Neural cell (in vitro differentiated cells): ENCODE measurements around the gene CNP. TPM values are rescaled to one million over a fixed set of nuclear protein-coding genes. Genes with fewer than 3 reads are reported as not detected.
"Not testable (repeated sequence)": the region's sequence is repeated elsewhere in the genome, so short reads cannot be mapped to it uniquely, and the experiment has no call there.

Source experiments
- H2AFZ ChIP-seq: fragments of 200-600, 300-800 bp; sonication (generic), shearing (Covaris generic); 2 replicates; pipeline ENCODE4 v1.6.0; 2014; ENCODE audit warnings: low read depth, mild to moderate bottlenecking, antibody characterized with exemption, low read length, moderate library complexity
- H3F3A ChIP-seq: fragments of 200-600 bp; shearing (Covaris generic); 2 replicates; pipeline ENCODE4 v1.6.1; 2016; ENCODE audit warnings: mild to moderate bottlenecking, moderate library complexity, mixed read lengths, antibody characterized with exemption, low read length; ENCODE audit not compliant: insufficient read depth, poor library complexity, severe bottlenecking
- H3K27ac ChIP-seq: fragments of 200-600, 300-800 bp; sonication (generic), shearing (Covaris generic); 2 replicates; pipeline ENCODE4 v1.5.1; 2014; ENCODE audit warnings: mild to moderate bottlenecking, low read length, moderate library complexity
- H3K27me3 ChIP-seq: fragments of 300-800, 200-600 bp; sonication (generic), shearing (Covaris generic); 2 replicates; pipeline ENCODE4 v1.6.0; 2014; ENCODE audit warnings: mild to moderate bottlenecking, low read depth, low read length, moderate library complexity; ENCODE audit not compliant: insufficient read depth
- H3K36me3 ChIP-seq: fragments of 300-800, 200-600 bp; sonication (generic), shearing (Covaris generic); 2 replicates; pipeline ENCODE4 v1.5.1; 2014; ENCODE audit warnings: mild to moderate bottlenecking, antibody characterized with exemption, low read length, moderate library complexity; ENCODE audit not compliant: insufficient read depth
- H3K4me2 ChIP-seq: fragments of 300-800, 200-600 bp; sonication (generic), shearing (Covaris generic); 2 replicates; pipeline ENCODE4 v1.6.0; 2014; ENCODE audit warnings: mild to moderate bottlenecking, low read length
- H3K4me3 ChIP-seq: fragments of 300-800, 200-600 bp; sonication (generic), shearing (Covaris generic); 2 replicates; pipeline ENCODE4 v1.5.1; 2014; ENCODE audit warnings: mild to moderate bottlenecking, low read length, moderate library complexity
- H3K79me2 ChIP-seq: fragments of 200-600 bp; shearing (Covaris generic); replicated peaks from 2 replicates; pipeline ENCODE4 v1.6.0; 2014; ENCODE audit warnings: mild to moderate bottlenecking, low read length, moderate library complexity; ENCODE audit not compliant: insufficient read depth
- H3K9ac ChIP-seq: fragments of 300-800, 200-600 bp; sonication (generic), shearing (Covaris generic); 2 replicates; pipeline ENCODE4 v1.6.1; 2016; ENCODE audit warnings: mild to moderate bottlenecking, low read length, mixed read lengths
- H3K9me2 ChIP-seq: fragments of 200-600 bp; shearing (Covaris generic); 2 replicates; pipeline ENCODE4 v1.6.1; 2016; ENCODE audit warnings: mild to moderate bottlenecking, low read length, mixed read lengths; ENCODE audit not compliant: insufficient read depth
- H3K9me3 ChIP-seq: fragments of 200-600, 300-800 bp; sonication (generic), shearing (Covaris generic); 2 replicates; pipeline ENCODE4 v1.6.1; 2016; ENCODE audit warnings: mild to moderate bottlenecking, mixed run types, low read length, moderate library complexity, mixed read lengths
- H4K20me1 ChIP-seq: fragments of 200-600 bp; shearing (Covaris generic); 2 replicates; pipeline ENCODE4 v1.6.1; 2016; ENCODE audit warnings: mild to moderate bottlenecking, mixed run types; ENCODE audit not compliant: insufficient read depth
- CTCF ChIP-seq: fragments of 450-650 bp; IDR thresholded peaks from 2 replicates; pipeline ENCODE4 v1.5.1; 2014; ENCODE audit warnings: antibody characterized with exemption, mild to moderate bottlenecking, moderate library complexity; ENCODE audit not compliant: poor library complexity, severe bottlenecking
- EP300 ChIP-seq: fragments of 450-650 bp; conservative IDR thresholded peaks from 2 replicates; pipeline ENCODE4 v1.6.1; 2014; ENCODE audit warnings: antibody characterized with exemption, mild to moderate bottlenecking, moderate library complexity; ENCODE audit not compliant: poor library complexity, severe bottlenecking
- EZH2 ChIP-seq: fragments of 200-600, 300-800 bp; shearing (Covaris generic), sonication (generic); IDR thresholded peaks from 2 replicates; pipeline ENCODE4 v1.6.1; 2014; ENCODE audit warnings: antibody characterized with exemption, low read length, borderline replicate concordance, mild to moderate bottlenecking; ENCODE audit not compliant: insufficient read depth, poor library complexity, severe bottlenecking
- MXI1 ChIP-seq: fragments of 450-650 bp; conservative IDR thresholded peaks from 2 replicates; pipeline ENCODE4 v1.6.1; 2014; ENCODE audit warnings: antibody characterized with exemption, mild to moderate bottlenecking; ENCODE audit not compliant: poor library complexity, severe bottlenecking
- POLR2AphosphoS5 ChIP-seq: IDR thresholded peaks from 2 replicates; pipeline ENCODE4 v1.6.1; 2012
- RAD21 ChIP-seq: fragments of 450-650 bp; conservative IDR thresholded peaks from 2 replicates; pipeline ENCODE4 v1.6.1; 2014; ENCODE audit warnings: antibody characterized with exemption, mild to moderate bottlenecking, moderate library complexity
- REST ChIP-seq: IDR thresholded peaks from 2 replicates; pipeline ENCODE4 v1.6.1; 2012; ENCODE audit warnings: borderline replicate concordance
- SMC3 ChIP-seq: fragments of 450-650 bp; conservative IDR thresholded peaks from 2 replicates; pipeline ENCODE4 v1.6.1; 2014; ENCODE audit warnings: antibody characterized with exemption, mild to moderate bottlenecking, moderate library complexity; ENCODE audit not compliant: poor library complexity
- TAF1 ChIP-seq: IDR thresholded peaks from 2 replicates; pipeline ENCODE4 v1.6.1; 2012; ENCODE audit warnings: low read depth
- polyA plus RNA-seq: library from polyadenylated mRNA; depleted of rRNA; stranded (reverse); fragments of >200 nt; gene quantifications from 2 replicates; pipeline ENCODE4 v1.2.3, GENCODE V29; 2014

Gene CNP
- polyA plus RNA-seq, 1 donor from 2014 or later = 27.7 TPM

GRCh38 chr17:42018988-42019387, 52.4 kb downstream of the CNP start:
- no peak overlapping the region for H3K4me3 ChIP-seq
- no peaks in the 10 kb centered on the region for H3K9me3 ChIP-seq
- no peaks in the 10 kb centered on the region for H3K36me3 ChIP-seq
- H3K9ac ChIP-seq = no peak overlapping the region
- no peaks in the 10 kb centered on the region for H3F3A ChIP-seq
- TF ChIP-seq POLR2AphosphoS5 (no peak), SMC3 (no peak), EZH2 (no peak), EP300 (no peak)
- no peaks in the 10 kb centered on the region for H4K20me1 ChIP-seq
- H3K9me2 ChIP-seq = no peaks in the 10 kb centered on the region
- peak overlapping the region; percentile 98 for H3K27ac ChIP-seq
- no peak overlapping the region for H2AFZ ChIP-seq
- no peaks in the 10 kb centered on the region for H3K27me3 ChIP-seq
- H3K4me2 ChIP-seq = no peak overlapping the region
- peaks cover 48% of the 10 kb centered on the region for H3K79me2 ChIP-seq

- Histone ChIP-seq H2AFZ (peak within 1 kb of the TSS; percentile 74), H3F3A (no peaks in the 10 kb centered on the region), H3K9me3 (no peaks in the 10 kb centered on the region), H3K36me3 (no peaks in the 10 kb centered on the region), H3K79me2 (peaks cover 40% of the 10 kb centered on the region), H3K4me2 (peak within 1 kb of the TSS; percentile 96), H3K27me3 (no peaks in the 10 kb centered on the region), H3K9ac (peak within 1 kb of the TSS; percentile 96), H4K20me1 (no peaks in the 10 kb centered on the region), H3K9me2 (no peaks in the 10 kb centered on the region), H3K4me3 (peak within 1 kb of the TSS; percentile 99), H3K27ac (peak within 1 kb of the TSS; percentile 81)
- peak; percentile 93 for TF ChIP-seq CTCF
- TF ChIP-seq RAD21 = peak; percentile 38
- TF ChIP-seq EZH2 = no peak
- TF ChIP-seq EP300 = peak; percentile 42
- TF ChIP-seq POLR2AphosphoS5 = peak; percentile 87
- peak; percentile 28 for TF ChIP-seq SMC3
- TF ChIP-seq MXI1 = peak; percentile 56
- peak; percentile 50 for TF ChIP-seq TAF1
- peak; percentile 49 for TF ChIP-seq REST
Observed at GRCh38 chr17:42019509-42020404, 53.2 kb downstream of the CNP start, which contains the start of gene NKIRAS2. TSS of gene NKIRAS2 (plus strand) at chr17:42020090. CDS start at chr17:42021578, 1,488 bp downstream.

- H3F3A ChIP-seq, H2AFZ ChIP-seq, H3K9me2 ChIP-seq, H3K27me3 ChIP-seq, H3K9me3 ChIP-seq, H3K36me3 ChIP-seq, H4K20me1 ChIP-seq: not testable (repeated sequence)
- peak overlapping the region; percentile 99 for H3K4me3 ChIP-seq
- H3K9ac ChIP-seq = peak overlapping the region; percentile 96
- H3K79me2 ChIP-seq = peaks cover 29% of the 10 kb centered on the region
- peak overlapping the region; percentile 81 for H3K27ac ChIP-seq
- peak overlapping the region; percentile 96 for H3K4me2 ChIP-seq
Observed at GRCh38 chr17:42020845-42021244, 54.2 kb downstream of the CNP start.
